GM18520 (cell line): ENCODE results near the gene FAM120B.
"Not testable (repeated sequence)": the region's sequence is repeated elsewhere in the genome, so short reads cannot be mapped to it uniquely, and the experiment has no call there.

Experiments used
- ATAC-seq: cut with Tn5 transposase; IDR thresholded peaks from one replicate; pipeline ENCODE4 v1.9.1; 2021; ENCODE audit not compliant: unreplicated experiment

FAM120B gene

GRCh38 chr6:170378502-170378901 is 71.9 kb downstream of the FAM120B start:
- ATAC-seq, result no peak

DNA sequence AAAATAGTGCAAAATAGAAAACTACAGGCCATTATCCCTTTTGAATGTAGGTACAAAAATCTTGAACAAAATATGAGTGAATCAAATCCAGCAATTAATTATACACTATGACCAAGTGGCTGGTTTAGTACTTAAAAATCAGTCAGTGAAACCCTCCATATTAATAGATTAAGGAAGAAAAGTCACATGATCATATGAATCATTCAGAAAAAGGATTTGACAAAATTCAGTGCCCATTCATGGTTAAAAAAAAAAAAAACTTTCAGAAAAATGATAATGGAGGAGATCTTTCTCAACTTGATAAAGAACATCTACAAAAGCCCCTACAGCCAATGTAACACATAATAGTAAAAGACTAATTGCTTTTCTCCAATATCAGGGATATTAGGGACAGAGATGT is 75.0 kb downstream of the FAM120B start:
- ATAC-seq, result no peak

- no peak for ATAC-seq
Observed at GRCh38 chr6:170383466-170384035, 77.0 kb downstream of the FAM120B start.

DNA sequence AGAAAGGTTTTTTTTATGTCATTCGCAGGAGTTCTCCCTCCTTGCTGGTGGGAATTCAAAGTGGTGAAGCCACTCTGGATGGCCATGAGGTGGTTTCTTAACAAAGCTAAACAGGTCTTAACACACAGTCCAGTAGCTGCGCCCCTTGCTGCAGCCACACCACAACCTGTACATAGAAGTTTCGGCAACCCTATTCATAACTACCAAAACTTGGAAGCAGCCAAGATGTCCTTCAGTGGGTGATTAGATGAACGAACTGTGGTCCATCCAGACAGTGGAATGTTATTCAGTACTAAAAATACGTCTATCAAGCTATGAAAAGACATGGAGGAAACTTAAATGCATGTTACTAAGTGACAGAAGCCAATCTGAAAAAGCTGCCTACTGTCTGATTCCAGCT is 78.9 kb downstream of the FAM120B start:
- no peak for ATAC-seq

GRCh38 chr6:170388113-170388512 is 81.6 kb downstream of the FAM120B start:
- ATAC-seq, result no peak

DNA sequence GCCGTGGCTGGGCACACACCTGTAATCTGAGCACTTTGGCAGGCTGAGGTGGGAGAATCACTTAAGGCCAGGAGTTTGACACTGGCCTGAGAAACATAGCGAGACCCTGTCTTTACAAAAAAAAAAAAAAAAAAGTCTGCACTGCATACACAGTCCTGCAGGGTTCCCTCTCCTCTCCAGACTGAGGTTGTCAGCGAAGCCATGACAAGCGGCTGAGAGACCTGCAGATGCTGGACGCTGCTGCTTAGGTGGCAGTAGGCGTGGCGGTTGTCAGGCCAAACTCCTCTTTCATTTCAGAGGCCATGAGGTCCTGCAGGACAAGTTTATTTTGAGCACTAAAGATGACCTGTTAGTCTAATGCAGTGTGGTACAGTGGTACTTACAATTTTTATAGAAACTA is 86.5 kb downstream of the FAM120B start:
- ATAC-seq, result no peak

DNA sequence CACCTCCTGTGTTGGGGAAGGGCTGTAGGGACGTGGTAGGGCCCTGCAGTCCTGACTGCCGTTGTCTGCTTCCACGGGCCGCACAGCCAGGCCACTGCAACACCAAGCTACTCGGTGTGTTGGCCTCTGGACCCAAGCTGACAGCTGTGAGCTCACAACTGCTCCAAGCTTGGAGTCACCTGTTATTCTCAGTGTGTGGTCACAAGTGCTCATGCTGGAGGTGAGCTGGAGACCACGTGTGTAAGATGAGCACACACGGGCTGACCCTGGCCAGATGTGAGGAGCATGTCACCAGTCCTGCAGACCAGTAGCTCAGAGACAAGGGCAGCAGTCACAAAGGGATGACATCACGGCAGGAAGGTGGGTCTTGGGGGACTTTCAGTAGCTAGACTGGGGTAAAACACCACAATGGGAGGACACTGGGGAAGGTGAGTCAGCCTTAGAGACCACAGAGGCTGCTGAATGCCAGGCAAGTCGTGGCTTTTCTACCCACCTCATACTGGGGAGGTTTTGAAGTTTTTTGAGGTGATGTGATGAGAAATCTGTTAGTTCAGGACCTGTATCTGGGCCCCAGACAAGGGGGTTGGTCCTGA is 87.3 kb downstream of the FAM120B start:
- no peak for ATAC-seq

- no peak for ATAC-seq
Observed at GRCh38 chr6:170394980-170395379, 88.4 kb downstream of the FAM120B start.

DNA sequence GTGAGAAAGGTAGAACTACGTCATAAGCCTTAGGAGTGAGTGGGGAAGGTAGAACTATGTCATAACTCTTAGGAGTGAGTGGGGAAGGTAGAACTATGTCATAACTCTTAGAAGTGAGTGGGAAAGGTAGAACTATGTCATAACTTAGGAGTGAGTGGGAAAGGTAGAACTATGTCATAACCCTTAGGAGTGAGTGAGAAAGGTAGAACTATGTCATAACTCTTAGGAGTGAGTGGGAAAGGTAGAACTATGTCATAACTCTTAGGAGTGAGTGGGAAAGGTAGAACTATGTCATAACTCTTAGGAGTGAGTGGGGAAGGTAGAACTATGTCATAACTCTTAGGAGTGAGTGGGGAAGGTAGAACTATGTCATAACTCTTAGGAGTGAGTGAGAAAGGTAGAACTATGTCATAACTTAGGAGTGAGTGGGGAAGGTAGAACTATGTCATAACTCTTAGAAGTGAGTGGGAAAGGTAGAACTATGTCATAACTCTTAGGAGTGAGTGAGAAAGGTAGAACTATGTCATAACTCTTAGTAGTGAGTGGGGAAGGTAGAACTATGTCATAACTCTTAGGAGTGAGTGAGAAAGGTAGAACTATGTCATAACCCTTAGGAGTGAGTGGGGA is 92.3 kb downstream of the FAM120B start:
- ATAC-seq, result not testable (repeated sequence)

DNA sequence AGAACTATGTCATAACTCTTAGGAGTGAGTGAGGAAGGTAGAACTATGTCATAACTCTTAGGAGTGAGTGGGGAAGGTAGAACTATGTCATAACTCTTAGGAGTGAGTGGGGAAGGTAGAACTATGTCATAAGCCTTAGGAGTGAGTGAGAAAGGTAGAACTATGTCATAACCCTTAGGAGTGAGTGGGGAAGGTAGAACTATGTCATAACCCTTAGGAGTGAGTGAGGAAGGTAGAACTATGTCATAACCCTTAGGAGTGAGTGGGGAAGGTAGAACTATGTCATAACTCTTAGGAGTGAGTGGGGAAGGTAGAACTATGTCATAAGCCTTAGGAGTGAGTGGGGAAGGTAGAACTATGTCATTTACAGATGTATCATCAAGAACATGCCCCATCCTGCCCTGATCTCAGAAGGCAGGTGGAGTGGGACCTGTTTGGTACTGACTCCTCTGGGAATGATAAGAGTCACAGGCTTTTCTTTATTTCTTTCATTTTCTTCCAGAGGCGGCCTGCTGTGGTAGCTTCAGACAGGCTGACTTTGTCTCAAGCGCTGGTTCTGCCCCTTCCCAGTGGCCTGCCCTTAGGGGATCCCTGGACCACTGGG is 93.5 kb downstream of the FAM120B start:
- ATAC-seq, result not testable (repeated sequence)

- ATAC-seq, result no peak
Observed at GRCh38 chr6:170402318-170403040, 95.9 kb downstream of the FAM120B start.

DNA sequence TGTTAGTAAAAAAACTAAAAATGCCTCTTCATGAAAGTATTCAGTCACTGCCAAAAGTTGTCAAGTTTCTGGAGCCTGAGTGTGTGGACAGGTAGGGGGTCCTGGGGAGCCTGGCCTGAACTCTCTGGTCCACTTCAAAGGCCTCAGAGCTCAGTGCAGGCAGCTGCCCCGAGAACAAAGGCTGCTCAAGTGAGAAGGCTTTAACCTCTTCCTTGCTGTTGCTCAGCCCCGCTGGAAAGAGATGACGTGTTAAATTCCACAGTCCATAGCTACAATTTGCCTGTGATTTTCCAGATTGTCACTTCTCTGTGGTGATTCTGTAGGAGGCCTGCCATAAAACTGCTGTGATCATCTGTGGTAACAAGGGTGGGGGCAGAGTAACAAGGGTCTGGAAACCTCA is 96.9 kb downstream of the FAM120B start:
- ATAC-seq, result no peak

GRCh38 chr6:170404036-170404435 is 97.5 kb downstream of the FAM120B start:
- ATAC-seq, result no peak

DNA sequence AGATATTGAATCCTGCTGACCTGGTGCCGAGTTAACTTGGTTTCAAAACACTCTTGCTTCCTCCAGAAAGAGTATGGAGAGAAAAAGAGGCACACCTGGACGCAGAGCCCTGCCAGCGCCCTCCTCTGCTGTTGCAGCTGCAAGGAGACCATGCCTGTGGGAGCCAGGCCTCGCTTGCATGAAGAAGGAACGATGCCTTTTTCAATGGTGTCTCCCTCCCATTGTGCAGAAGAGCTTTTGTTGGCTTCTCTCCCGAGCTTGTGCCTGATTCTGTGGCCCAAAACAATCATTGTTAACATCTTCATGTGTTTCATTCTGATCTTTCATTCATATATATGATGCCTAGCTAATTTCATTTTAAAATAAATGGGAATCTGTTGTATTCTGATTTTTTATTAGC is 98.1 kb downstream of the FAM120B start:
- no peak for ATAC-seq

- ATAC-seq, result no peak
Observed at GRCh38 chr6:170405311-170405975, 98.9 kb downstream of the FAM120B start.

- no peak for ATAC-seq
Observed at GRCh38 chr6:170407200-170407599, 100.6 kb downstream of the FAM120B start.

GRCh38 chr6:170407932-170408331 is 101.4 kb downstream of the FAM120B start:
- no peak for ATAC-seq

DNA sequence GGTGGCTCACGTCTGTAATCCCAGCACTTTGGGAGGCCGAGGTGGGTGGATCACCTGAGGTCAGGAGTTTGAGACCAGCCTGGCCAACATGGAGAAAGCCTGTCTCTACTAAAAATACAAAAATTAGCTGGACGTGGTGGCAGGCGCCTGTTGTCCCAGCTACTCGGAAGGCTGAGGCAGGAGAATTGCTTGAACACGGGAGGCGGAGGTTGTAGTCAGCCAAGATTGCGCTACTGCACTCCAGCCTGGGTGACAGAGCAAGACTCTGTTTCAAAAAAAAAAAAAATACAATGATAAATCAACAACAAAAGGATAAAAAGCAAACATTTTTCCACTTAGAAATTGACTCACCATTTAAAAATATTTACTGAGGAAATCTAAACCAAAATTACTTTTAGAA is 103.2 kb downstream of the FAM120B start:
- not testable (repeated sequence) for ATAC-seq

DNA sequence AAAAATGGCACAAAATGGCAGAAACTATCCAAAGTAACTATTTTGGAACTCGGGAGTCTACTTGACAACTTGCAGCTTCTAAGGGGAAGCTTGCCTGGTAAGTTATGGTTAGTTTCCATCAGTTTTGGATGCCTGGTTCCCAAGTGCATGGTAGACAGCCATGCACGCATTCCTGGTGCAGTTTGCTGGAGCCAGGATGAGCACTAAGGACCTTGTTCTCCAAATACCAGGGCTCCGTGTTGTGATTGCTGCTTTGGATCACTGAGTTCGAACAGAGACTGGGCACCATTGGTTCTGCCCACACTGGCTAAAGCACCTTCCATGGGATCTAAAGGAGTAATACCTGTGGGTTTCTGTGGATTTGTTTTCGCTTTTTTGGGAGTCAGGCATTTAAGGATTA is 103.7 kb downstream of the FAM120B start:
- ATAC-seq, result no peak

DNA sequence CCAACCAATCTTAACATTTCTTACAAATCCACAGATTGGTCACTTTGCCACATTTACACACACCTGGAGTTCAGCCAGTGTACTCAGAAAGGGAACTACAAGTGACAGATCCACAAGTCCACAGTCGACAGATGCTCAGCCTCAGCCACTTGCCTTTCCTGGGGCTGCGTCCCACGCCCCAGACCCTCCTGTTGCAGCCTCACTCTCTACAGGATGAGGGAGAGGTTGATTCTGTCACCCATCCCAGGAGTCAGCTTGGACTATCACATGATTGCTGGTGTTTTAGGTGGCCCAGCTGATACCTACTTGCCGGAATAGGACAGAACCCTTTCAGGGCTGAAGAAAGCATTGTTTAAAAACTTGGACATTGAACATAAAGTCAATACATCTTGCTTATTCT is 108.8 kb downstream of the FAM120B start:
- no peak for ATAC-seq

DNA sequence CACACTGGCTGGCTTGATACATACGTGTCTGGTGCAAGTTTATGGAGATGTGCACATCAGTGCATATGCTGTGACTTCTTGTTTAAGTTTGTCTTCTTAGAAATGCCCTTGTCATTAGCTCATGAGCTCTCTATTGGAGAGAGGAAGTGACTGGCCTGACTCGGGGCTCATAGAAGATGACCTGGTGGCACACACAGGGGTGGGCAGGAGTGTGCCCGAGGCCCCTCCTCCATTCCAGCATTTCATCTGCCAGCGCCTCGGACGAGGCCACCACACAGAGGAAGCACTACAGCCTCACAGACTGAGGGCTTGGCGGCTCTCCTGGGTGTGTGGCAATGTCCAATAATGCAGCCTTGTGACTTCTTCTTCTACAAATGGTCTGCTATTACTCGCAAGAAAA is 109.7 kb downstream of the FAM120B start:
- ATAC-seq, result no peak
